IPS-20b (cell line): ENCODE measurements around the gene WDR26.
"Not testable (repeated sequence)": the region's sequence is repeated elsewhere in the genome, so short reads cannot be mapped to it uniquely, and the experiment has no call there.

ENCODE experiments used
- H3K27ac ChIP-seq: one replicate; pipeline ENCODE4 v1.5.1; 2013; ENCODE audit warnings: low read length
- H3K27me3 ChIP-seq: 2 replicates; pipeline ENCODE4 v1.6.1; 2013; ENCODE audit warnings: mild to moderate bottlenecking, low read length, inconsistent platforms; ENCODE audit not compliant: insufficient read depth
- H3K36me3 ChIP-seq: 2 replicates; pipeline ENCODE4 v1.6.1; 2013; ENCODE audit warnings: low read depth, mild to moderate bottlenecking, inconsistent platforms, low read length, moderate library complexity; ENCODE audit not compliant: insufficient read depth
- H3K4me1 ChIP-seq: 2 replicates; pipeline ENCODE4 v1.6.1; 2013; ENCODE audit warnings: mild to moderate bottlenecking, control low read depth, inconsistent platforms, low read length, moderate library complexity; ENCODE audit not compliant: insufficient read depth
- H3K4me3 ChIP-seq: 2 replicates; pipeline ENCODE4 v1.5.1; 2013; ENCODE audit warnings: mild to moderate bottlenecking, low read length, inconsistent platforms
- H3K9ac ChIP-seq: 2 replicates; pipeline ENCODE4 v1.6.1; 2013; ENCODE audit warnings: low read depth, mild to moderate bottlenecking, inconsistent platforms, low read length, moderate library complexity
- H3K9me3 ChIP-seq: 2 replicates; pipeline ENCODE4 v1.6.1; 2013; ENCODE audit warnings: mild to moderate bottlenecking, low read depth, low read length, inconsistent platforms; ENCODE audit not compliant: insufficient read depth

Gene WDR26

DNA sequence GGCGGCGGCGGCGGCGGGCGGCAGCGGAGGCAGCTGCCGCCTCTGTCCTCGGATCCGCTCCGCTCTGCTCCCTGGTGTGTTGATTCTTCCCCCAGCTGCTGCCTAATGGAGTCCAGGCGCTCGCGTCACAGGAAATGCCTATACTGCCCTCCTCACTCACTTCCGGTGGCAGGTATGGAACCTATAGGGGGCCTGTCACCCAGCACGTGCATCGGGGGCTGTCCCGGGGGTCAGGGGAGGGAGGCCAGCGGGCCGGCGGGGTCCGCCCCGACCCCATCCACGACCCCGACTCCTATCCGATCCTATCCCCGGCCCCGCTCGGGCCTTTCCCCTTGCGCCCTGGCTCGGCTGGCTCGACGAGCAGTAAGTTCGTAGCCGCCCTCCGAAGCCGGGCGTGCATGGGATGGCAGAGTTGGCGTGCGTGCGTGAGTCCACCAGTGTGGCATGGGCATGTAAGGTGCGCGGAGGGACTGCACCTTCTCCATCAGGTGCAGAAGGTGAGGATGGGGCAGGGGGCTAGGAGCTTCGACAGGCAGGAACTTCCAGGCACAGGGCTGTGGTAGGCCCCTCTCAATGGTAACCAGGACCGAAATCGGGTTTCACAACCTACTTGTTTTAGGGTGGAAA, at the start of gene WDR26:
TSS of gene WDR26 (minus strand) at position 107 of the 627 bp plus-strand sequence.
- Histone ChIP-seq H3K27me3 (no peaks in the 10 kb centered on the region), H3K4me3 (peak within 1 kb of the TSS; percentile 93), H3K4me1 (peaks cover 13% of the 10 kb centered on the region), H3K9ac (peak within 1 kb of the TSS; percentile 60; the same call in 1 of the 2 replicates), H3K36me3 (peaks cover 32% of the 10 kb centered on the region), H3K9me3 (no peaks in the 10 kb centered on the region), H3K27ac (no peak within 1 kb of the TSS)

DNA sequence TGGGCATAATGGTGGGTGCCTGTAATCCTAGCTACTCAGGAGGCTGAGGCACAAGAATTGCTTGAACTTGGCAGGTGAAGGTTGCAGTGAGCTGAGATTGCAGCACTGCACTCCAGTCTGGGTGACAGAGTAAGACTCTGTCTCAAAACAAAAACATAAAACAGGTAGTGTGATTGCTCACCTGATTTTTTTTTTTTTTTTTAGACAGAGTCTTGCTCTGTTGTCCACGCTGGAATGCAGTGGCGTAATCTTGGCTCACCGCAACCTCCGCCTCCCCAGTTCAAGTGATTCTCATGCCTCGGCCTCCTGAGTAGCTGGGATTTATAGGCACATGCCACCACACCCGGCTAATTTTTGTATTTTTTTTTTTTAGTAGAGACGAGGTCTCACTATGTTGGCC, 48.6 kb upstream of the WDR26 start:
- H3K27me3 ChIP-seq, H3K4me1 ChIP-seq, H3K9ac ChIP-seq, H3K9me3 ChIP-seq, H3K4me3 ChIP-seq, H3K36me3 ChIP-seq, H3K27ac ChIP-seq: not testable (repeated sequence)

GRCh38 chr1:224482619-224483018, 48.0 kb upstream of the WDR26 start:
- no peak overlapping the region for H3K9ac ChIP-seq
- no peak overlapping the region for H3K4me3 ChIP-seq
- H3K4me1 ChIP-seq, result peaks cover 5% of the 10 kb centered on the region; the same call in 1 of the 2 replicates
- no peak overlapping the region for H3K27ac ChIP-seq
- no peaks in the 10 kb centered on the region for H3K36me3 ChIP-seq
- no peaks in the 10 kb centered on the region for H3K9me3 ChIP-seq
- no peaks in the 10 kb centered on the region for H3K27me3 ChIP-seq

- no peak overlapping the region for H3K9ac ChIP-seq
- H3K4me3 ChIP-seq, result no peak overlapping the region
- H3K4me1 ChIP-seq, result no peaks in the 10 kb centered on the region
- no peaks in the 10 kb centered on the region for H3K27me3 ChIP-seq
- H3K27ac ChIP-seq, result no peak overlapping the region
- H3K9me3 ChIP-seq, result no peaks in the 10 kb centered on the region
- H3K36me3 ChIP-seq, result no peaks in the 10 kb centered on the region
These were observed 47.0 kb upstream of the WDR26 start for GRCh38 chr1:224481601-224482000.

- H3K4me1 ChIP-seq, H3K27me3 ChIP-seq, H3K4me3 ChIP-seq, H3K9me3 ChIP-seq, H3K27ac ChIP-seq, H3K9ac ChIP-seq, H3K36me3 ChIP-seq: not testable (repeated sequence)
These were observed 46.4 kb upstream of the WDR26 start for GRCh38 chr1:224480888-224481459.

DNA sequence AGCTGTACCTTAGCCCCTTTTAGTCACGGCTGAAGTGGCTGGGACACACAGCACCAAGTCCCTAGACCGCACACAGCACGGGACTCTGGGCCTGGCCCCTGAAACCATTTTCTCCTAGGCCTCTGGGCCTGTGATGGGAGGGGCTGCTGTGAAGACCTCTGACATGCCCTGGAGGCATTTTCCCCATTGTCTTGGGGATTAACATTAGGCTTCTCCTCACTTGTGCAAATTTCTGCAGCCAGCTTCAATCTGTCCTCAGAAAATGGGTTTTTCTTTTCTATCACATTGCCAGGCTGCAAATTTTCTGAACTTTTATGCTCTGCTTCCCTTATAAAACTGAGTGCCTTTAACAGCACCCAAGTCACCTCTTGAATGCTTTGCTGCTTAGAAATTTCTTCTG, 45.6 kb upstream of the WDR26 start:
- H3K27me3 ChIP-seq, H3K4me1 ChIP-seq, H3K4me3 ChIP-seq, H3K27ac ChIP-seq, H3K36me3 ChIP-seq, H3K9me3 ChIP-seq, H3K9ac ChIP-seq: not testable (repeated sequence)

DNA sequence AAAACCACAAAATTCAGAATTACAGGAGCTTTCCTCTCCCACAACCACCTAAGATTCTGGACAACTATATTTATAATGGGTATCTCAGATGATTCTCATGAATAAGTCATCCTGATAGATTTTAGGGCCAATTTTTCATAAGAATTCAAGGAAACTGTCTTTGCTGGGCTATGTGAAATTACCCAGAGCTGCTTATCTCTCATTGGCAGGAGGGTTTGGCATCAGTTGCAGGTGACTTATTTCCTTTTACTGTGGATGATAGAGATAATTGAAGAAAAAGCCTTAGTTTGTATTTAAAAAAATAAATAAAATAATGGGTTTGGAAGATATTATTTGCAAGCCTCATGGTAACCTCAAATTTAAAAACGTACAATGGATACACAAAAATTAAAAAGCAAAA, 38.2 kb upstream of the WDR26 start:
- Histone ChIP-seq H3K36me3 (no peaks in the 10 kb centered on the region), H3K27me3 (no peaks in the 10 kb centered on the region), H3K9ac (no peak overlapping the region), H3K4me3 (no peak overlapping the region), H3K27ac (no peak overlapping the region), H3K9me3 (no peaks in the 10 kb centered on the region), H3K4me1 (no peaks in the 10 kb centered on the region)

- Histone ChIP-seq H3K9ac (no peak overlapping the region), H3K36me3 (no peaks in the 10 kb centered on the region), H3K4me1 (no peaks in the 10 kb centered on the region), H3K9me3 (no peaks in the 10 kb centered on the region), H3K27ac (no peak overlapping the region), H3K27me3 (no peaks in the 10 kb centered on the region), H3K4me3 (no peak overlapping the region)
These were observed 31.6 kb upstream of the WDR26 start for GRCh38 chr1:224466154-224466553.

DNA sequence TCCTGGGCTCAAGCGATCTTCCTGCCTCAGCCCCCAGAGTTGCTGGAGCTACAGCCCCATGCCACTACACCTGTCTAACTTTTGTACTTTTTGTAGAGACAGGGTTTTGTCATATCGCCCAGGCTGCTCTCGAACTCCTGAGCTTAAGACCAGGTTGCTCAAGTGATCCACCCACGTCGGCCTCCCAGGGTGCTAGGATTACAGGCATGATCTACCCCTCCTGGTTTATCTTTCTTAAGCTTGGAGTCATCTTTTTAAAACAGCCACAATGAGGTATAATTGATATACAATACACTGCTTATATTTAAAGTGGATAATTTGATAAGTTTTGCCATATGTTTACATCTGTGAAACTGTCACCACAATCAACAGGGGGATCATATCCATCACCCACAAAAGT, 25.4 kb upstream of the WDR26 start:
- Histone ChIP-seq H3K27me3 (no peaks in the 10 kb centered on the region), H3K9me3 (no peaks in the 10 kb centered on the region), H3K4me1 (peaks cover 7% of the 10 kb centered on the region; the same call in 1 of the 2 replicates), H3K36me3 (no peaks in the 10 kb centered on the region), H3K4me3 (no peak overlapping the region), H3K27ac (no peak overlapping the region), H3K9ac (no peak overlapping the region)

DNA sequence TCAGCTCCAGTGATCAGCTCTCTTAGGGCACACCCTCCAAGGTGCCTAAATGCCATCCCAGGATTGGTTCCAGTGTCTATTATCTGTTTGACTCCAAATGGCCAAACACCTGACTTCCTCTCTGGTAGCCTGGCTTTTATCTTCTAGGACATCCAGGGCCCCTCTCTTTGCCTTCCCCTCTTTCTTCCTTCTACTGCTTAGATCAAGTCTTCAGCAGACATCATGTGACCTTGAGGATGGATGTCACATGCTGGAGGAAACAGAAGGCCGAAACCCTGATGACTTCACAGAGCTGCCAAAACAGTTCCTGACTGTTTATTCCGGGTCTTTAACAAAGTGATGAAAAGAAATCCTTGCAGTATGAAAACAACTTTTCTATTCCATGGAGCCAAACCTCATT, 24.4 kb upstream of the WDR26 start:
- Histone ChIP-seq H3K4me1 (peaks cover 7% of the 10 kb centered on the region; the same call in 1 of the 2 replicates), H3K9me3 (no peaks in the 10 kb centered on the region), H3K27ac (no peak overlapping the region), H3K4me3 (no peak overlapping the region), H3K27me3 (no peaks in the 10 kb centered on the region), H3K9ac (no peak overlapping the region), H3K36me3 (no peaks in the 10 kb centered on the region)

DNA sequence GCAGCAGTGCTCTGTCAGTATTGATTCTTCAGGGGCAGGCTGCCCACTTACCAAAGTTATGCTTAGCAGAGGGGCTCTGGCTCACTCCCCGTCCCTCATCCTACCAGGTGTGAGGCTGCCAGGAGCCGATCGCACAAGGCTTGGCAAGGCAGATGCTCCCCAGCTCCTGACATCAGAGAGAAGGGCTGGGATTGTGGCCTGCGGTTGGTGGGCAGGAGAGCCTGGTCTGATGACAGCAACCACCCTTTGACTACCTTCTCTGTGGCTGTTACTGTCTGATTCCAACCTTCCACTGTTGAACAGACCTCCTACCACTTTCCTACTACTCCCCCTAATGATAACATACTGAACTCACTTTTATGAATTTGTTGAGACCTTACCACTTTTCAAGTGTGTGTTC, 23.7 kb upstream of the WDR26 start:
- H3K36me3 ChIP-seq, result no peaks in the 10 kb centered on the region
- H3K4me3 ChIP-seq, result no peak overlapping the region
- no peak overlapping the region for H3K9ac ChIP-seq
- no peaks in the 10 kb centered on the region for H3K27me3 ChIP-seq
- peaks cover 7% of the 10 kb centered on the region; the same call in 1 of the 2 replicates for H3K4me1 ChIP-seq
- no peaks in the 10 kb centered on the region for H3K9me3 ChIP-seq
- H3K27ac ChIP-seq, result no peak overlapping the region

GRCh38 chr1:224457782-224458144, 23.2 kb upstream of the WDR26 start:
- no peaks in the 10 kb centered on the region for H3K36me3 ChIP-seq
- H3K27ac ChIP-seq, result no peak overlapping the region
- H3K9ac ChIP-seq, result no peak overlapping the region
- peaks cover 7% of the 10 kb centered on the region; the same call in 1 of the 2 replicates for H3K4me1 ChIP-seq
- no peaks in the 10 kb centered on the region for H3K27me3 ChIP-seq
- no peaks in the 10 kb centered on the region for H3K9me3 ChIP-seq
- H3K4me3 ChIP-seq, result no peak overlapping the region
